ENCODE data around the gene FHAD1. TPM values are rescaled to one million over a fixed set of nuclear protein-coding genes. Genes with fewer than 3 reads are reported as not detected.
"Not testable (repeated sequence)": the region's sequence is repeated elsewhere in the genome, so short reads cannot be mapped to it uniquely, and the experiment has no call there.

FHAD1 gene
- total RNA-seq, 4 donors from 2014 or later = 0.96 TPM; not detected in 3

DNA sequence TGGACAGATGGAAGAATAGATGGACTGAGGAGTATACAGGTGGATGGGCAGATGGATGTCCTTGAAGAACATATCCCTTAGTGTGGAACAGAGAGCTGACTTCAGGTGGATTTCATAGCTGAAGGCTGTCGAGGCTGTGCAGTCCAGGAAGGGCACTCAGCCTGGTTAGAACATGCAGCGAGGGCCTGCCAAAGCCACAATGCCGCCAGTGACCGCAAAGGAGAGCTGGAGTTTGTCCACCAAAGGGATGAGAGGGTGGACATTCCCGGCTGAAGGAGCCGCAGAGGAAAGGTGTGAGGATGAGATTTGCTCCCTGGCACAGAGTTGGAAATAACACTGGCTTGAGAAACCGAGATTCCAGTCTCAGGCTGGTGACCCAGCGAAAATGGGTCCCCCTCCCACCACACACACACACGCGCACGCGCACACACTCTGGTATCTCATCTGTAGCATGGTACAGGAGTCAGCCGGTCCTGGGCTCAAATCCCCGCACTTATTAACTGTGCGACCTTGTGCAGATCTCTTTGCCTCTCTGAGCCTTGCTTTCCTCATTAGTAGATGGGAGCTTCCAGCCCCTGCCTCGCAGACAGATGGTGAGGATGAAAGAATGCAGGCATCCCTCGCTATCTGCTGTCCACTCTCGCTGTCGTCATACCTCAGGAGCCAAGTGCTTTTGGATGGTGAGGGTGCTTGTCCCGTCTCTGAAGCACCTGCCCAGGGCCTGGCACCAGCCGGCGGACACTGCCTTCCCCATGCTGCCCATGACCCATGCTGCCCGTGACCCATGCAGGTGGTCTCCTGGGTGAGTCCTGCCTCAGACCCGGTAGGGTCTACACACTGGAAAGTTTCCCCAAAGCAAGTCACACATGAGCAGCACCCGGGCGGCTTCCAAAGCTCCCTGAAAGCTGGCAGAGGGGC is 135.8 kb downstream of the FHAD1 start:
- ATAC-seq (ENCODE audit: low FRiP score) (no peak), DNase-seq (ENCODE audit: low spot score) (no peak)
- TF ChIP-seq, protein P1, sequence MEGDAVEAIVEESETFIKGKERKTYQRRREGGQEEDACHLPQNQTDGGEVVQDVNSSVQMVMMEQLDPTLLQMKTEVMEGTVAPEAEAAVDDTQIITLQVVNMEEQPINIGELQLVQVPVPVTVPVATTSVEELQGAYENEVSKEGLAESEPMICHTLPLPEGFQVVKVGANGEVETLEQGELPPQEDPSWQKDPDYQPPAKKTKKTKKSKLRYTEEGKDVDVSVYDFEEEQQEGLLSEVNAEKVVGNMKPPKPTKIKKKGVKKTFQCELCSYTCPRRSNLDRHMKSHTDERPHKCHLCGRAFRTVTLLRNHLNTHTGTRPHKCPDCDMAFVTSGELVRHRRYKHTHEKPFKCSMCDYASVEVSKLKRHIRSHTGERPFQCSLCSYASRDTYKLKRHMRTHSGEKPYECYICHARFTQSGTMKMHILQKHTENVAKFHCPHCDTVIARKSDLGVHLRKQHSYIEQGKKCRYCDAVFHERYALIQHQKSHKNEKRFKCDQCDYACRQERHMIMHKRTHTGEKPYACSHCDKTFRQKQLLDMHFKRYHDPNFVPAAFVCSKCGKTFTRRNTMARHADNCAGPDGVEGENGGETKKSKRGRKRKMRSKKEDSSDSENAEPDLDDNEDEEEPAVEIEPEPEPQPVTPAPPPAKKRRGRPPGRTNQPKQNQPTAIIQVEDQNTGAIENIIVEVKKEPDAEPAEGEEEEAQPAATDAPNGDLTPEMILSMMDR (IDR thresholded peaks at IDR 0.05) = no peak

DNA sequence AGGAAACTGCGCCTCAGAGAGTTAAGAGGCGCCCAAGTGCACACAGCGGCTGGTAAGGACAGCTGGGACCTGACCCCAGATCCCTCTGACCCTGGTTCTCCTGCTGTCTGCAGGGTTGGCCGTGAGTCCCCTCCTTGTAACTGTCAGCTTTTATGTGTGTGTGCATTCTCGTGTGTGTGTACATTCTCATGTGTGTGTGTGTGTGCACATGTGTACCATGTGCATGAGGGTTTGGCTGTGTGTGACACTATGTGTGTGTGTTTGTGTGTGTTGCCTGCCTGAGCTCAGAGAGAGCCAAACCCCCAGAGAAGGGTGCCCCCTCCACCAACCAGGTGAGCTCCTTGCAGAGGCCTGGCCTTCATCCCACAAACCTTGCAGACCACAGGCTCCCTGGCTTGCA is 136.8 kb downstream of the FHAD1 start:
- no peak for DNase-seq (ENCODE audit: low spot score)
- TF ChIP-seq, protein P1 (IDR thresholded peaks at IDR 0.05) = no peak
- peak; percentile 21 for ATAC-seq (ENCODE audit: low FRiP score)

DNA sequence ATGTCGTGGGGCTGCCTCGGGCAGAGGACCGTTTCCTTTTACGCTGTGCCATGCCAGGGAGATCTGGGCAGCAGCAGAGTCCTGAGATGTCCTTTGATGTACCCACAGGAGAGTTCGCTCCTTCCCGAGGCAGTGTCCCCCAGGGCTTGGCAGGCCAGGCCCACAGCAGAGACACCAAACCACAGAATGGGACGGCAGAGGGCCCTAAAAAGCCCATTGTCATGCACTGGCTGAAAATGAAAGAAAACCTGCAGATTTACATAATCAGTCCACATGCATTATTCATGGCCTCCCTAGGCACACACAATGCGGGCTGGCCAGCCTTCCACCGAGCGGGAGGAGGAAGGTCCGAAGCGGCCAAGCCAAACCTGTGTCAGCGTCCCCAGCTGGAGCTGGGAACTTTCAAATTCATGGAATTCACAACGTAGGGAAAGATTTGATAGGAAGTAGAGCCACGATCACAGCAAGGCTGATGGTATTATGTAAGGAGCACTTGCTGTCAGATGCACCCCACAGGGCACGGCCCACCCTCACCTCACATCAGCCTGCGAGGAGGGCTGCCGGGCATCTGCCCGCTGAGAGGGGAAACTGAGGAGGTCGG is 137.4 kb downstream of the FHAD1 start:
- TF ChIP-seq, protein P1 (IDR thresholded peaks at IDR 0.05) = no peak
- DNase-seq (ENCODE audit: low spot score) (no peak), ATAC-seq (ENCODE audit: low FRiP score) (no peak)

DNA sequence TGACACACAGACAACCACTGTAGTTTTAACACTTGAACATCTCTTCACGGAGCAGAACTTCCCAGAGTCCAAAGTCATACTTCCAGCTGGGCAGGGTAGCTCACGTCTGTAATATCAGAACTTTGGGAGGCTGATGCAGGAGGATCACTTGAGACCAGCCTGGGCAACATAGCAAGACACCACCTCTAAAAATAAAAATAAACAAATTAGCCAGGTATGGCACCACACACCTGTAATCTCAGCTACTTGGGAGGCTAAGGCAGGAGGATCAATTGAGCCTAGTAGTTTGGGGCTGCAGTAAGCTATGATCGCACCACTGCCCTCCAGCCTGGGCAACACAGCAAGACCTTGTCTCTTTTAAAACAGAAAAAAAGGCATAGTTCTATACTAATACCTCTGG is 138.4 kb downstream of the FHAD1 start:
- ATAC-seq (ENCODE audit: low FRiP score) = no peak
- DNase-seq (ENCODE audit: low spot score) = no peak

DNA sequence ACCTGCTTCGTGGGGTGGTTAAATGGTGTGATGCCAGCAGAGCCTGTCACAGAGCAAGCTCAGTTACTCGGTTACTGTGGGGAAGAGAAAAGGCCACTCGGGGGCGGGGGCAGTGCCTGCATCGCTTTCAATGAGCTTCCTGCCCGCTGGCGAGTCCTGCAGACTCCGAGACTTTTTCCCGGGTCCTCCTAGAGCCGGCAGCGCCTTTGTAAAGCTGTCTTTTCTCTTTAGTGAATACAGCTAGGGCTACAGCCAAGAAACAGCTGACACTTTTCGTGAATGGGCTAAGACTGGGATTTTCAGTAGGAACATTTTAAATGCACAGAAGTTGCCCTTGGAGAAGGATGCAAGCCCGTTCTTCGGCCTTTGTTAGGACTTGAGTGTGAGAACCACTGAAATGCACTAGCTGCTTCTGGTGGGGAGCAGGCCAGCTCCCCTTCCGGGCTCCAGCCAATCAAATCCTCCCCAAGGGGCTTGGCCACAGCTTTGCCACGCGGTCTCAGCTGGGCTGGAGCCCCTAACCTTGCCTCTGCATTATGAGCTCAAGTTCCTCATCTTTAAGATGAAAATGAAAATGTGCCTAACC is 139.2 kb downstream of the FHAD1 start:
- TF ChIP-seq, protein P1 (IDR thresholded peaks at IDR 0.05) = no peak
- no peak for DNase-seq (ENCODE audit: low spot score)
- no peak for ATAC-seq (ENCODE audit: low FRiP score)

More for the DNA sequence above, 138.4 kb downstream of the FHAD1 start:
- TF ChIP-seq, protein P1 (IDR thresholded peaks at IDR 0.05) = no peak

DNA sequence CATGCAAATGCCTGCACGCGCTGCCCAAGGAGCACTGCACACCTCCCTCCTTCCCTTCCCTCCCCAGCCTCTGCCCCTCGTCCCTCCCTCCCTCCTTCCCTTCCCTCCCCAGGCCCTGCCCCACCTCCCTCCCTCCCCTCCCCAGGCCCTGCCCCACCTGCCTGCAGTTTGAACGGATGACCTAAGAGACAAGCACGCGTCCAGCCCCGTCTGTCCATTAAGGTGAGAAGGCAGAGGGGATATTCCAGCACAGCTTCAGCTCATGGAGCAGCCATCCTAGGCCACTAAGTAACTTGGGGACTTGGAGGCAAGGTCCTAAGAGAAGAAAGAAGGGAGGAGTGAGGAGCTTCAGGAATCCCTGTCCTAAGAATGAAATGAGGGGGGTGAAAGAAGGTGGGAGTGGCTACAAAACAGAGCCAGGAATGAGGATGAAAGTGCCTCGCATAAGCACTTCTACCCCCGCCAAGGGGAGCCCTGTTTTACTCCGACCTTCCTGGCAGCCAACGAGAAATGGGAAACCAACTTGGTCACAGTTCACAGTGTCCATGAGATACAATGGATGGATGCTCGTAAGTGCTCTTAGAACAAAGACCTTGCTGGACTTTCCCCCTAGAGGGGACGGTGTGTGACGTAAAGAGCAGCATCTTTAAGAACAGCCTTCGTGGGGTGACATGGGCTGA is 141.3 kb downstream of the FHAD1 start:
- TF ChIP-seq, protein P1 (IDR thresholded peaks at IDR 0.05) = no peak
- DNase-seq (ENCODE audit: low spot score) (no peak), ATAC-seq (ENCODE audit: low FRiP score) (no peak)

DNA sequence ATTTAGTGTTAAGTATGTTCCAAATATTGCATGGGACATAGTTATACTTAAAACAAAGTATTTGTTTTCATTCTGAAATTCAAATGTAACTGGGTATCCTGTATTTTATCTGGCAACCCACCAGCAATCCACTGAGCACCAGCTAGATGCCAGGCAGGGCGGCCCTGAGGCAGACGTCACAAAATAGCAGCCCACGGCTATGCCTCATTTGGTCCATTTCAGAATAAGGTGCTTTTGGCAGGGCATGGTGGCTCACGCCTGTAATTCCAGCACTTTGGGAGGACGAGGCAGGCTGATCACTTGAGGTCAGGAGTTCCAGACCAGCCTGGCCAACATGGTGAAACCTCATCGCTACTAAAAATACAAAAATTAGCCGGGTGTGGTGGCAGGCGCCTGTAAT is 142.8 kb downstream of the FHAD1 start:
- not testable (repeated sequence) for DNase-seq (ENCODE audit: low spot score)

More for the DNA sequence above, 142.8 kb downstream of the FHAD1 start:
- ATAC-seq (ENCODE audit: low FRiP score) = not testable (repeated sequence)
